Measurements from ENCODE around the gene ATPAF2.

Gene ATPAF2

GRCh38 chr17:18038861-18039534 lies at the start of gene ATPAF2, which contains the start of gene GID4:
Gene ATPAF2 (minus strand): TSS chr17:18039168. CDS start chr17:18039013, 155 bp downstream.
Gene GID4 (plus strand): TSS chr17:18039408. CDS start chr17:18039465, 57 bp downstream.
- peak; percentile 99 to 100 for DNase-seq (ENCODE audit: low read depth in 2 of 2)

GRCh38 chr17:18087610-18088491 lies 48.9 kb upstream of the ATPAF2 start, which contains the start of gene DRG2:
Gene DRG2 (plus strand): TSS chr17:18087948. CDS start chr17:18088024, 76 bp downstream.
- peak; percentile 81 to 90 for DNase-seq (ENCODE audit: low read depth in 2 of 2)

- no peak for DNase-seq (ENCODE audit: low read depth in 2 of 2)
Measured at GRCh38 chr17:18084256-18084655, 45.3 kb upstream of the ATPAF2 start.

- DNase-seq (ENCODE audit: low read depth in 2 of 2): no peak
Measured at GRCh38 chr17:18079543-18079942, 40.6 kb upstream of the ATPAF2 start.

GRCh38 chr17:18076936-18077335 lies 38.0 kb upstream of the ATPAF2 start:
- no peak for DNase-seq (ENCODE audit: low read depth in 2 of 2)

- no peak for DNase-seq (ENCODE audit: low read depth in 2 of 2)
Measured at GRCh38 chr17:18074566-18075272, 35.8 kb upstream of the ATPAF2 start.

GRCh38 chr17:18071751-18072150 lies 32.8 kb upstream of the ATPAF2 start:
- no peak for DNase-seq (ENCODE audit: low read depth in 2 of 2)

- DNase-seq (ENCODE audit: low read depth in 2 of 2): no peak
Measured at GRCh38 chr17:18070861-18071340, 31.9 kb upstream of the ATPAF2 start.

GRCh38 chr17:18069101-18069500 lies 30.1 kb upstream of the ATPAF2 start:
- no peak for DNase-seq (ENCODE audit: low read depth in 2 of 2)

- no peak for DNase-seq (ENCODE audit: low read depth in 2 of 2)
Measured at GRCh38 chr17:18066866-18067265, 27.9 kb upstream of the ATPAF2 start.

GRCh38 chr17:18065546-18065945 lies 26.6 kb upstream of the ATPAF2 start:
- no peak for DNase-seq (ENCODE audit: low read depth in 2 of 2)

GRCh38 chr17:18064053-18064452 lies 25.1 kb upstream of the ATPAF2 start:
- DNase-seq (ENCODE audit: low read depth in 2 of 2): no peak

- DNase-seq (ENCODE audit: low read depth in 2 of 2): no peak
Measured at GRCh38 chr17:18059283-18059682, 20.3 kb upstream of the ATPAF2 start.

- DNase-seq (ENCODE audit: low read depth in 2 of 2): no peak
Measured at GRCh38 chr17:18056214-18056613, 17.2 kb upstream of the ATPAF2 start.

- no peak for DNase-seq (ENCODE audit: low read depth in 2 of 2)
Measured at GRCh38 chr17:18055597-18055996, 16.6 kb upstream of the ATPAF2 start.

GRCh38 chr17:18045691-18046350 lies 6.9 kb upstream of the ATPAF2 start:
- no peak for DNase-seq (ENCODE audit: low read depth in 2 of 2)

GRCh38 chr17:18044609-18045008 lies 5.6 kb upstream of the ATPAF2 start:
- DNase-seq (ENCODE audit: low read depth in 2 of 2): no peak

GRCh38 chr17:18043491-18043890 lies 4.5 kb upstream of the ATPAF2 start:
- no peak for DNase-seq (ENCODE audit: low read depth in 2 of 2)

- DNase-seq (ENCODE audit: low read depth in 2 of 2): no peak
Measured at GRCh38 chr17:18042983-18043382, 4.0 kb upstream of the ATPAF2 start.

- DNase-seq (ENCODE audit: low read depth in 2 of 2): no peak
Measured at GRCh38 chr17:18041776-18042175, 2.8 kb upstream of the ATPAF2 start.

- DNase-seq (ENCODE audit: low read depth in 2 of 2): no peak
Measured at GRCh38 chr17:18040261-18040858, 1.4 kb upstream of the ATPAF2 start.

All from activated CD4-positive, alpha-beta T cell treated with anti-CD3 and anti-CD28 coated beads for 24 hours (primary cell).